Measurements from ENCODE around the gene USP1. TPM values are rescaled to one million over a fixed set of nuclear protein-coding genes. Genes with fewer than 3 reads are reported as not detected.

Gene USP1
- total and polyA plus RNA-seq, 7 donors: 8.4 to 19.3 (median 14.2) TPM

DNA sequence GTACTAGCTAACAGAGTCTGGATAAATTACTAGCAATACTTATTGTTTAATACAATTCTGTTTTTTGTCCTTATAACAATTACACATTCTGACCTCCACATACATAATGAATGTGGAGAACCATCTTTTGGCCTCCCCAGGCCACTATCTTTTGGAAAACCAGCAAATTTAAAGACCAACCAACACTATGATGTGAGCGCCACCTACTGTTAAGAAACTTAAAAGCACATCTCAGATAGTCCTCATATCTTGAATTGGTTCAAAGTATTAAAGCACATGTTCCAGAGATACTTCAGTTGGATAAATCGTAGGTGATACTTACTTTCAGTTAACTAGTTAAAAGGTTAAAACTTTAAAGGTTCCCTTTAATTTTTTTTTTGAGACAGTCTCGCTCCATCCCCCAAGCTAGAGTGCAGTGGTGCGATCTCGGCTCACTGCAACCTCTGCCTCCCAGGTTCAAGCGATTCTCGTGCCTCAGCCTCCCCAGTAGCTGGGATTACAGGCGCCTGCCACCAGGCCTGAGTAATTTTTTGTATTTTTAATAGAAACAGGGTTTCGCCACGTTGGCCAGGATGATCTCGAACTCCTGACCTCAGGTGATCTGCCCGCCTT lies 29.3 kb upstream of the USP1 start:
- WGBS, 3 donors: 66 to 75% (median 73%) methylated on average over 12 of the region's 12 CpGs
- no peak overlapping the region for H3K27ac ChIP-seq
- no peak overlapping the region for H3K4me3 ChIP-seq
- DNase-seq (no peak), ATAC-seq (no peak)
- intact Hi-C loops (cut with DNase I): loop anchor here (1.0 to 5.0 kb wide), 2 partner anchors 230 to 232 kb away; no protein-coding TSS in a partner anchor
- H3K9me3 ChIP-seq: no peaks in the 10 kb centered on the region
- no peaks in the 10 kb centered on the region for H3K4me1 ChIP-seq
- TF ChIP-seq, protein P1, sequence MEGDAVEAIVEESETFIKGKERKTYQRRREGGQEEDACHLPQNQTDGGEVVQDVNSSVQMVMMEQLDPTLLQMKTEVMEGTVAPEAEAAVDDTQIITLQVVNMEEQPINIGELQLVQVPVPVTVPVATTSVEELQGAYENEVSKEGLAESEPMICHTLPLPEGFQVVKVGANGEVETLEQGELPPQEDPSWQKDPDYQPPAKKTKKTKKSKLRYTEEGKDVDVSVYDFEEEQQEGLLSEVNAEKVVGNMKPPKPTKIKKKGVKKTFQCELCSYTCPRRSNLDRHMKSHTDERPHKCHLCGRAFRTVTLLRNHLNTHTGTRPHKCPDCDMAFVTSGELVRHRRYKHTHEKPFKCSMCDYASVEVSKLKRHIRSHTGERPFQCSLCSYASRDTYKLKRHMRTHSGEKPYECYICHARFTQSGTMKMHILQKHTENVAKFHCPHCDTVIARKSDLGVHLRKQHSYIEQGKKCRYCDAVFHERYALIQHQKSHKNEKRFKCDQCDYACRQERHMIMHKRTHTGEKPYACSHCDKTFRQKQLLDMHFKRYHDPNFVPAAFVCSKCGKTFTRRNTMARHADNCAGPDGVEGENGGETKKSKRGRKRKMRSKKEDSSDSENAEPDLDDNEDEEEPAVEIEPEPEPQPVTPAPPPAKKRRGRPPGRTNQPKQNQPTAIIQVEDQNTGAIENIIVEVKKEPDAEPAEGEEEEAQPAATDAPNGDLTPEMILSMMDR (IDR thresholded peaks at IDR 0.05): peak; percentile 77
- H3K27me3 ChIP-seq (ENCODE audit: insufficient read depth in 3 of 3, low read length in 2 of 3): no peaks in the 10 kb centered on the region
- no peaks in the 10 kb centered on the region for H3K36me3 ChIP-seq (ENCODE audit: insufficient read depth in 1 of 2, low read depth in 1 of 2)

DNA sequence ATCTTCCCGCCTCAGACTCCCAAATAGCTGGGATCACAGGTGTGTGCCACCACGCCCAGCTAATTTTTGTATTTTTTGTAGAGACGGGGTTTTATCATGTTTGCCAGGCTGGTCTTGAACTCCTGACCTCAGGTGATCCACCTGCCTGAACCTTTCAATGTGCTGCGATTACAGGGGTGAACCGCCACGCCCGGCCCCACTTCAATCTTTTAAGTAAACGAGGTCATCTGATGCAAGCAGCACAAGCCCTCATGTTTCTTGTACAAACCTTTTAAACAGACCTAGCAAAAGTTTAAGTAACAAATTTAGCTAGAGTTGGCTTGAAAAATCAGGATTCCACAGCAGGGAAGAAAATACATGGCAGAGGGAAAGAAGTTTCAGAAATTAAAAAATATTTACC lies 21.2 kb upstream of the USP1 start:
- TF ChIP-seq, protein P1 (IDR thresholded peaks at IDR 0.05): no peak
- H3K27ac ChIP-seq: no peak overlapping the region
- intact Hi-C loops (cut with DNase I): no loop called here
- WGBS, 3 donors: 90 to 92% (median 91%) methylated on average over 8 of the region's 8 CpGs
- DNase-seq (no peak), ATAC-seq (no peak)
- no peak overlapping the region for H3K4me3 ChIP-seq
- no peaks in the 10 kb centered on the region for H3K27me3 ChIP-seq (ENCODE audit: insufficient read depth in 3 of 3, low read length in 2 of 3)
- no peaks in the 10 kb centered on the region for H3K9me3 ChIP-seq
- H3K36me3 ChIP-seq (ENCODE audit: insufficient read depth in 1 of 2, low read depth in 1 of 2): no peaks in the 10 kb centered on the region
- no peaks in the 10 kb centered on the region for H3K4me1 ChIP-seq

DNA sequence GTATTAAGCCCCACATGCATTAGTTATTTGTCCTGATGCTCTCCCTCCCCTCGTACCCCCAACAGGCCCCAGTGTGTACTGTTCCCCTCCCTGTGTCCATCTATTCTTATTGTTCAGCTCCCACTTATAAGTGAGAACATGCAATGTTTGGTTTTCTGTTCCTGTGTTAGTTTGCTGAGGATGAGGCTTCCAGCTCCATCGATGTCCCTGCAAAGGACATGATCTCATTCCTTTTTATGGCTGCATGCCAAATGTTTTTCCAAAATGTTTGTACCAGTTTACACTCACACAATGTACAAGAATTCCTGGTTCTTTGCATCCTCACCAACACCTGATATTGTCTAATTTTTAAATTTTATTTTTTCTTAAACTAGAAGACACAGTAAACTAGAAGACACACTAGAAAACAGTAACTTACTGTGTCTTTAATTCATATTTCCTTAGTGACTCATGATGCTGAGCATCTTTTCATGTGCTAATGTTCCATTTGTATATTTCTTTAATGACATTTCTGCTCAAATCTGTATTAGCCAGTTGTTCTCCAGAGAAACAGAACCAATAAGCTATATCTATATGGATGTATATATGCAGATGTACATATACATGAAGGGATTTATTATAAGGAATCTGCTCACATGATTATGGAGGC lies 19.4 kb upstream of the USP1 start:
- no peaks in the 10 kb centered on the region for H3K4me1 ChIP-seq
- TF ChIP-seq, protein P1 (IDR thresholded peaks at IDR 0.05): no peak
- ATAC-seq (no peak), DNase-seq (no peak)
- H3K27ac ChIP-seq: no peak overlapping the region
- 38 to 43% (median 39%) methylated on average over 2 of the region's 2 CpGs for WGBS, 3 donors
- no peak overlapping the region for H3K4me3 ChIP-seq
- no peaks in the 10 kb centered on the region for H3K36me3 ChIP-seq (ENCODE audit: insufficient read depth in 1 of 2, low read depth in 1 of 2)
- H3K27me3 ChIP-seq (ENCODE audit: insufficient read depth in 3 of 3, low read length in 2 of 3): no peaks in the 10 kb centered on the region
- H3K9me3 ChIP-seq: no peaks in the 10 kb centered on the region
- intact Hi-C loops (cut with DNase I): no loop called here

DNA sequence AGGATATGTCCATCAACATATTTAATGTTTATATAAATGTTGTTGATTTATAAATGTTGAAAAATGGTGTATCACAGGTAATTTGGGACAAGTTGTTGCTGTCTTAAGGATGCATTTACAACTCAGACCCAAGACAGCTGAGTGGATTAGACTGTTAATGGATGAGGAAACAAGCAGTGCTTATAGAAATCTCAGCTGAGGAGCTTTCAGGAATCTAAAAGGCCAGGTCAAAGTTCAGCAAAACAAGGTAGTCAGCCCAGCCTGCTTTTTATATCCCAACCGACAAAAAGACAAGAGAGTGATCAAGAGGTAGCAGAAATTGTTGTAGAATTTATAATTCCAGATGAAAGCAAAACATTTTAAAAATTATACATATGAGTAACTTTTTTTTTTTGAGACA lies 16.6 kb upstream of the USP1 start:
- Histone ChIP-seq H3K27me3 (ENCODE audit: insufficient read depth in 3 of 3, low read length in 2 of 3) (no peaks in the 10 kb centered on the region), H3K9me3 (no peaks in the 10 kb centered on the region), H3K4me1 (no peaks in the 10 kb centered on the region), H3K4me3 (no peak overlapping the region), H3K27ac (no peak overlapping the region), H3K36me3 (ENCODE audit: insufficient read depth in 1 of 2, low read depth in 1 of 2) (no peaks in the 10 kb centered on the region)
- ATAC-seq (no peak), DNase-seq (no peak)
- TF ChIP-seq, protein P1 (IDR thresholded peaks at IDR 0.05): no peak
- intact Hi-C loops (cut with DNase I): no loop called here
- 85 to 91% (median 91%) methylated on average over 1 of the region's 1 CpG for WGBS, 3 donors

Data from psoas muscle (tissue), 8 donors.